Nephron (organoid): ENCODE results near the gene SEMA3A.
"Not testable (repeated sequence)": the region's sequence is repeated elsewhere in the genome, so short reads cannot be mapped to it uniquely, and the experiment has no call there.

ENCODE experiments used
- H3K27ac Mint-ChIP-seq, 3 experiments: 2 replicates each; pipeline ENCODE4 v1.8.0; 2020; ENCODE audit warnings: mixed read lengths in 3 of 3, mild to moderate bottlenecking in 2 of 3, moderate library complexity in 1 of 3
- H3K27me3 Mint-ChIP-seq: 2 replicates; pipeline ENCODE4 v1.8.0; 2021; ENCODE audit warnings: low read depth, mild to moderate bottlenecking, moderate library complexity, mixed read lengths
- H3K36me3 Mint-ChIP-seq: 2 replicates; pipeline ENCODE4 v1.8.0; 2020; ENCODE audit warnings: low read depth, mixed read lengths
- H3K4me1 Mint-ChIP-seq: 2 replicates; pipeline ENCODE4 v1.8.0; 2020; ENCODE audit warnings: mixed read lengths
- H3K4me3 Mint-ChIP-seq, 3 experiments: 2 replicates each; pipeline ENCODE4 v1.8.0; 2020; ENCODE audit warnings: mild to moderate bottlenecking in 3 of 3, mixed read lengths in 3 of 3, moderate library complexity in 2 of 3
- H3K9me3 Mint-ChIP-seq: 2 replicates; pipeline ENCODE4 v1.8.0; 2020; ENCODE audit warnings: mixed read lengths
- TF ChIP-seq, protein P1 (sequence below), 3 experiments: fragments of 200-600 bp; sonication (generic); IDR thresholded peaks; one replicate each; pipeline ENCODE4 v1.5.0; 2021; ENCODE audit warnings: antibody characterized with exemption in 3 of 3; ENCODE audit not compliant: unreplicated experiment in 3 of 3

The SEMA3A gene

DNA sequence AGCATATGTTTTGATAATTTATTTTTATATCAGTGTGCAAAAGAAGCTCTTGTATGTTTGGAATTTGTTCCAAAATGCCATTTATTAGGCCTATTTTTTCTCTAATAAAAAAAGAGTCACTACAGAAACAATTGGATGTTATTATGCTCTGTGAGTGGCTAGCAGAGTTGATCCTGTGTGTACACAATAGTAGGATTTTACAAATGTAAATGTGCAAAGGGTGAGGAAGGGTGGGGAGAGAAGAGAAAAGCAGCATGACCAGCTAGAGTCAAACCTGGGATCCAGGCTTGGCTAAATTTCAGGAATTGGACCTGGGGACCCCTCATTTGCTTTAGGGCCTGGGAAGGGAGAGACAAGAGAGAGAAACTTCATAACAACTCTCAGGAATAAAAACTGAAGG lies 32.5 kb downstream of the SEMA3A start:
- Mint-ChIP-seq H3K4me1 (peaks cover 31% of the 10 kb centered on the region), H3K4me3 (no peak overlapping the region), H3K36me3 (no peaks in the 10 kb centered on the region), H3K27me3 (no peaks in the 10 kb centered on the region), H3K9me3 (no peaks in the 10 kb centered on the region), H3K27ac (peak overlapping the region; percentile 54 to 69 (median 61))
- TF ChIP-seq, protein P1, sequence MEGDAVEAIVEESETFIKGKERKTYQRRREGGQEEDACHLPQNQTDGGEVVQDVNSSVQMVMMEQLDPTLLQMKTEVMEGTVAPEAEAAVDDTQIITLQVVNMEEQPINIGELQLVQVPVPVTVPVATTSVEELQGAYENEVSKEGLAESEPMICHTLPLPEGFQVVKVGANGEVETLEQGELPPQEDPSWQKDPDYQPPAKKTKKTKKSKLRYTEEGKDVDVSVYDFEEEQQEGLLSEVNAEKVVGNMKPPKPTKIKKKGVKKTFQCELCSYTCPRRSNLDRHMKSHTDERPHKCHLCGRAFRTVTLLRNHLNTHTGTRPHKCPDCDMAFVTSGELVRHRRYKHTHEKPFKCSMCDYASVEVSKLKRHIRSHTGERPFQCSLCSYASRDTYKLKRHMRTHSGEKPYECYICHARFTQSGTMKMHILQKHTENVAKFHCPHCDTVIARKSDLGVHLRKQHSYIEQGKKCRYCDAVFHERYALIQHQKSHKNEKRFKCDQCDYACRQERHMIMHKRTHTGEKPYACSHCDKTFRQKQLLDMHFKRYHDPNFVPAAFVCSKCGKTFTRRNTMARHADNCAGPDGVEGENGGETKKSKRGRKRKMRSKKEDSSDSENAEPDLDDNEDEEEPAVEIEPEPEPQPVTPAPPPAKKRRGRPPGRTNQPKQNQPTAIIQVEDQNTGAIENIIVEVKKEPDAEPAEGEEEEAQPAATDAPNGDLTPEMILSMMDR (IDR thresholded peaks at IDR 0.05; ENCODE audit: unreplicated experiment in 3 of 3), result no peak

DNA sequence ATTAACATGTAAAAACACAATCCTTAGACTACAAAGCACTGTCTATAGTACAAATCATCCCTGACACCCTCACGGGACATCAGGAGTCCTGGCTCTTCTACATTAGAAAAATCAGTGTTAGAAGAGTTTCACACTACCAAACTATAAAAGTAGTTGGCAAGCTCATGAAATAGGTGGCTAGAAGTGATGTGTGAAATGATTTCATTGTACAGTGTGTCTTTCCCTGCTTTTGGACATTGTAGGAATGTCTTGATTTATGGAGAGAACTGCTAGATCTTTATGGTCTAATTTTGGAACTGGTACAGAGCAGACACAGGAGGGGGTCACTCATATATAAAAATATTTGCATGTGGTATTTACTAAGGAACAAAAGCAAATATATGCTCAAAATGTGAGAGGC lies 33.2 kb downstream of the SEMA3A start:
- H3K27me3 Mint-ChIP-seq, result no peaks in the 10 kb centered on the region
- TF ChIP-seq, protein P1 (IDR thresholded peaks at IDR 0.05; ENCODE audit: unreplicated experiment in 3 of 3), result no peak
- no peaks in the 10 kb centered on the region for H3K36me3 Mint-ChIP-seq
- no peaks in the 10 kb centered on the region for H3K9me3 Mint-ChIP-seq
- no peak overlapping the region for H3K4me3 Mint-ChIP-seq
- H3K27ac Mint-ChIP-seq, result peak overlapping the region in 2 of 3 experiments; percentile 15 to 38
- H3K4me1 Mint-ChIP-seq, result peaks cover 35% of the 10 kb centered on the region

DNA sequence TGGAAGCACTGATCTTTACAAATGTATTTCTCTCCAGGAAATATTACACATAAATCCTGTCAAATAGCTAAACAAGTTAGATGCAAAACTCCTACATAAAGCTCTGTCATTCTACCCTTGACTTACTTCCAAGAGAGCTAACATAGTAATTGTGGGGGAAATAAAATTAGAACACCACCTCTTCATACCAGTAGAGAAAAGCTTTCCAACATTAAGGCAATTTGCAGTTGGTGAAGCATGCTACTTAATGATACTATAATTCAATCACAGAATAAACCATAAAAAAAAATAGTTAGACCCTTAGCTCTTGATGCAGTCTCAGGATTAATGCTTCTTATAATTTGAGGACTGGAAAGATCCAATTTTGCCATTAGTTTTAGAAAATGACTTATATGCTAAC lies 35.2 kb downstream of the SEMA3A start:
- peaks cover 44% of the 10 kb centered on the region for H3K4me1 Mint-ChIP-seq
- H3K9me3 Mint-ChIP-seq, result no peaks in the 10 kb centered on the region
- no peaks in the 10 kb centered on the region for H3K27me3 Mint-ChIP-seq
- no peak overlapping the region for H3K4me3 Mint-ChIP-seq
- no peaks in the 10 kb centered on the region for H3K36me3 Mint-ChIP-seq
- H3K27ac Mint-ChIP-seq, result peak overlapping the region; percentile 34 to 79 (median 35)
- TF ChIP-seq, protein P1 (IDR thresholded peaks at IDR 0.05; ENCODE audit: unreplicated experiment in 3 of 3), result no peak

DNA sequence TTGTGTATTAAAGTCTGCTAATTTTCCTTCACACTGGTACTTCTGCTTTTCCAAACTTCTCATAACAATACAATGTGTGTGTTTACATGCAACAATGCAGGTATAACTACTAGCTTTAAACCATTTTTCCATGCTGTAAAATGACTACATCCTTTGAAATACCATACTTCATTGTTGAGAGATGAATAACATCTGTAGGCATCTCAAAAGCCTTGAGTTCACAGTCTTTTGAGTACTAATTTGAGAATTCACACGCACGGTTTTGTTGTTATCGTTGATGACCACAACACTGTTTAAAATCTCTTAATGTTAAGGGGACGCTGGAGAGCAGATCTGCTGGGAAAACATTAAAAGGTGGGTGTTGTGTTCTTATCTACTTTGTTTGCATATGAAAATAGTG lies 37.4 kb downstream of the SEMA3A start:
- H3K36me3 Mint-ChIP-seq, result no peaks in the 10 kb centered on the region
- H3K9me3 Mint-ChIP-seq, result no peaks in the 10 kb centered on the region
- H3K27ac Mint-ChIP-seq, result no peak overlapping the region

DNA sequence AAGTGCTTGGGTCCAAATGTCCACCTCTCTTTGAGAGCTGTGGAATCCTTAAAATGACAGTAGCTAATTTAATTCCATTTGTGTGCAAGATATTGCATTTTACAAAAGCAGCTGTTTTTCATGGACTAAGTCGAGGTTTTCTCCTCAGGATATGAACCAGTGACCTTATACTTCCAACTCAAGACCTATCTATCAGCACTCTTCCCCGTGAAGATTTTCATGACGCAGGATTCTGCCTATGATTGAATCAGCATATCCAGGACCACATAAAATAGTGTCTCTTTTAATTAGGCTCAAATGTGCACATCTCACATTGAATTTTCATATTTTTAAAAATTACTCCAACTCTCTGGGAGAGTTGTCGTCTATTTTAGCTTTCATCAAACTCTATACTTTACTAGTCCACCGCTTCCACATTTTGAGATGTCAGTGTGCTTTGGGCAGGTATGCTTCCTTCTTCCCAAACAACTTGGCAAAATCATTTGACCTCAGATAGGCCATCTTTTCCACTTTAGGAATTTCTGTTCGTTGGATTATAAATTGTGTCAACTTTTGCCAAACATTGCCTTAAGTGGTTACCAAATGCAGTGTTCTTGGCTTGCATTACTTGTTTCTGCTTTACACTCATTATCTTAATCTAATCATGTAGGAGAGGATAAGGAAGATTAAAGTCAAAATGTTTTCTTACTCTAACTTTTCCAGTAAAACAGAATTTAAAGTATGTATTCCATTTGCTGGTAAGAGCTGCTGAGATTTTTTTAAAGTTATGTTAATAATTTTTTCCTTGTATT lies 39.4 kb downstream of the SEMA3A start:
- Mint-ChIP-seq H3K36me3 (no peaks in the 10 kb centered on the region), H3K4me1 (peaks cover 32% of the 10 kb centered on the region), H3K9me3 (no peaks in the 10 kb centered on the region), H3K4me3 (no peak overlapping the region), H3K27me3 (no peaks in the 10 kb centered on the region), H3K27ac (peak overlapping the region; percentile 1 to 34 (median 17))
- TF ChIP-seq, protein P1 (IDR thresholded peaks at IDR 0.05; ENCODE audit: unreplicated experiment in 3 of 3), result no peak

More for the DNA sequence above, 37.4 kb downstream of the SEMA3A start:
- TF ChIP-seq, protein P1 (IDR thresholded peaks at IDR 0.05; ENCODE audit: unreplicated experiment in 3 of 3), result no peak
- Mint-ChIP-seq H3K4me3 (no peak overlapping the region), H3K4me1 (peaks cover 38% of the 10 kb centered on the region), H3K27me3 (no peaks in the 10 kb centered on the region)

DNA sequence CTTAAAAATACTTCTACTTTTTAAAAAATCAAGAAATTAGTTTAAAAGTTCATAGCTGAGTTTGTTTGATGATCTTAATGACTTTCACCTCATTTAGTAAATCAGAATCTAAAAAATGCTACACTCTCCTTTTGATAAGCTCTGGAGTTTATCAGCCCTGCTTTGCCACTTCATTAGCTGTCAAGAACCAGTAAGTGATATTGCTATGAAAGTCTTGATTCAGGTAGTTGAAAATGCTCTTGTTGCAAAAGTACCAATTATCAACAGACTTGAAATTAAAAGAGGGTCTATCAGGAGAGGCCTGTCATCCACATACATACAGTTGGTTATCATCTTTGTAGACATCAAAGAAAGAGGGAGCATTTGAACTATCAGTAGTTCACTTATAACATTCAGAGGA lies 41.6 kb downstream of the SEMA3A start:
- no peaks in the 10 kb centered on the region for H3K36me3 Mint-ChIP-seq
- H3K9me3 Mint-ChIP-seq, result no peaks in the 10 kb centered on the region
- no peaks in the 10 kb centered on the region for H3K27me3 Mint-ChIP-seq
- peaks cover 35% of the 10 kb centered on the region for H3K4me1 Mint-ChIP-seq
- TF ChIP-seq, protein P1 (IDR thresholded peaks at IDR 0.05; ENCODE audit: unreplicated experiment in 3 of 3), result no peak
- no peak overlapping the region for H3K27ac Mint-ChIP-seq
- H3K4me3 Mint-ChIP-seq, result no peak overlapping the region

DNA sequence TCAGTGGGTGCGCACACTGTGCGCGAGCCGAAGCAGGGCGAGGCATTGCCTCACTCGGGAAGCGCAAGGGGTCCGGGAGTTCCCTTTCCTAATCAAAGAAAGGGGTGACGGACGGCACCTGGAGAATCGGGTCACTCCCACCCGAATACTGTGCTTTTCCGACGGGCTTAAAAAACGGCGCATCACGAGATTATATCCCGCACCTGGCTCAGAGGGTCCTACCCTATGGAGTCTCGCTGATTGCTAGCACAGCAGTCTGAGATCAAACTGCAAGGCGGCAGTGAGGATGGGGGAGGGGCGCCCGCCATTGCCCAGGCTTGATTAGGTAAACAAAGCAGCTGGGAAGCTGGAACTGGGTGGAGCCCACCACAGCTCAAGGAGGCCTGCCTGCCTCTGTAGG lies 44.2 kb downstream of the SEMA3A start:
- not testable (repeated sequence) for H3K9me3 Mint-ChIP-seq, H3K27me3 Mint-ChIP-seq, H3K36me3 Mint-ChIP-seq
- peaks cover 32% of the 10 kb centered on the region for H3K4me1 Mint-ChIP-seq
- peak overlapping the region; percentile 97 to 100 (median 98) for H3K27ac Mint-ChIP-seq
- H3K4me3 Mint-ChIP-seq, result peak overlapping the region; percentile 93 to 96 (median 96)
